Activated CD4-positive, alpha-beta T cell treated with anti-CD3 and anti-CD28 coated beads for 1 hour (primary cell): ENCODE results near the gene SRXN1.

Source experiments
- DNase-seq: peaks from one replicate; pipeline ENCODE4 v3.0.0-alpha.2; 2020

The SRXN1 gene

GRCh38 chr20:675033-675452, 22.0 kb upstream of the SRXN1 start:
- no peak for DNase-seq

- no peak for DNase-seq
Measured at GRCh38 chr20:673603-674001, 20.6 kb upstream of the SRXN1 start.

GRCh38 chr20:672963-673602, 20.1 kb upstream of the SRXN1 start:
- DNase-seq = no peak

- DNase-seq = no peak
Measured at GRCh38 chr20:671252-672030, 18.4 kb upstream of the SRXN1 start.

- no peak for DNase-seq
Measured at GRCh38 chr20:669573-669972, 16.6 kb upstream of the SRXN1 start.

GRCh38 chr20:668638-669037, 15.6 kb upstream of the SRXN1 start:
- no peak for DNase-seq

GRCh38 chr20:668050-668449, 15.1 kb upstream of the SRXN1 start:
- DNase-seq = no peak

- peak; percentile 42 for DNase-seq
Measured at GRCh38 chr20:667351-668034, 14.5 kb upstream of the SRXN1 start.

- no peak for DNase-seq
Measured at GRCh38 chr20:666877-667276, 13.9 kb upstream of the SRXN1 start.

- DNase-seq = no peak
Measured at GRCh38 chr20:665276-665675, 12.3 kb upstream of the SRXN1 start.

- DNase-seq = no peak
Measured at GRCh38 chr20:664576-664975, 11.6 kb upstream of the SRXN1 start.

- DNase-seq = no peak
Measured at GRCh38 chr20:664151-664550, 11.2 kb upstream of the SRXN1 start.

GRCh38 chr20:663315-664090, 10.5 kb upstream of the SRXN1 start:
- no peak for DNase-seq

- DNase-seq = no peak
Measured at GRCh38 chr20:662277-663192, 9.5 kb upstream of the SRXN1 start.

- DNase-seq = no peak
Measured at GRCh38 chr20:661474-662270, 8.7 kb upstream of the SRXN1 start.

- no peak for DNase-seq
Measured at GRCh38 chr20:658731-659291, 5.8 kb upstream of the SRXN1 start.

- no peak for DNase-seq
Measured at GRCh38 chr20:658202-658601, 5.2 kb upstream of the SRXN1 start.

- DNase-seq = no peak
Measured at GRCh38 chr20:655726-656624, 3.0 kb upstream of the SRXN1 start.

- DNase-seq = no peak
Measured at GRCh38 chr20:654417-654750, 1.4 kb upstream of the SRXN1 start.
